GM21447 (cell line): ENCODE data around the gene BABAM2.
"Not testable (repeated sequence)": the region's sequence is repeated elsewhere in the genome, so short reads cannot be mapped to it uniquely, and the experiment has no call there.

ENCODE experiments used
- ATAC-seq: cut with Tn5 transposase; IDR thresholded peaks from one replicate; pipeline ENCODE4 v1.9.1; 2021; ENCODE audit not compliant: unreplicated experiment

BABAM2 gene

DNA sequence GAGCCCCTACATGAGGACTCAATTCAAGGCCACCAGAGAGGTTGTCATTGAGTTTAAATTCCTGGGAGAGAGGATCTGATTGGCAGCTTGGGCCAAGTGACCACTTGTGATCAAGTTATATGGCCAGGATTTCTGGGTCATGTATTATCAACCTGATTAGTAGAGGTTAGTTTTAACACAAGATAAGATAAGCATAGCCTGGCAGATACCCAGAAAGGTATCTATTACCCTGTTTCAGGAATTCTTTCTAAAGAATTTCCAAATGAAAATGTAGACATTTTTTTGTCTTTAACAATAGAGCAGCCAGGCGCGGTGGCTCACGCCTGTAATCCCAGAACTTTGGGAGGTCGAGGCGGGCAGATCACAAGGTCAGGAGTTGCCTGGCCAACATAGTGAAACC is 50.5 kb downstream of the BABAM2 start:
- no peak for ATAC-seq

DNA sequence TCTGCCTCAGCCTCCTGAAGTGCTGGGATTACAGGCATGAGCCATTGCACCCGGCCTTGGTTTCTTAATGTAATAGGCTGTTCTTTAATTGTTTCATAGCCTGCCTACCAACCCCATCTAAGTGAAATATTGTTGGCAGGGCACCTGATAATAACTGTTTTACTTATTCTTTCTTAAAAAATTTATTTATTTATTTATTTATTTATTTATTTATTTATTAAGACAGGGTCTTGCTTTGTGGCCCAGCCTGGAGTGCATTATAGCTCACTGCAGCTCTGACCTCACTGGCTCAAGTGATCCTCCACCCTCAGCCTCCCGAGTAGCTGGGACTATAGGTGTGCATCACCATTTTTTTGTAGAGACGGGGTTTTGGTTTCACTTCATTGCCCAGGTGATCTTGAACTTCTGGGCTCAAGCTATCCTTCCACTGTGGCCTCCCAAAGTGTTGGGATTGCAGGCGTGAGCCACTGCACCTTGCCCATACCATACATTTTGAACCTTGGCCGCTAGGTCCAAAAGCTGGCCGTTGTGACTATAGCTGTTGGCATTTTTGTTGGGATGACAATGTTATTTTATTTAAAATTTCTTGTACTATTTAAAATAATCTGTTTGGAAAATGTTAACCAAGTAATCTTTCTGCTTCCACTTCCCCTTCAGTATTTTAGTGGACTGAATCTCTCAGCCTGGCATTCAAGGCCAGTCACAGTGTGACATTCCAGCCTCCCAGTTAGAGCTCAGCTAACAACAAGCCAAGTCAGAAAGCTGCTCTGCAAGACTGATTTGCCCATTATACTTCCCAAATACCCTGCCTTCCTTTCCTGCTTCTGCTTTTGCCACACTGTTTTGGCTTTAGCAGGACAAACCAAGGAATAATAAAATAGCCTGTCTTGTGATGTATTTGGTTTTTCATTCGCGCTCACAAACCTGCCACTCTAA is 52.4 kb downstream of the BABAM2 start:
- ATAC-seq: no peak

DNA sequence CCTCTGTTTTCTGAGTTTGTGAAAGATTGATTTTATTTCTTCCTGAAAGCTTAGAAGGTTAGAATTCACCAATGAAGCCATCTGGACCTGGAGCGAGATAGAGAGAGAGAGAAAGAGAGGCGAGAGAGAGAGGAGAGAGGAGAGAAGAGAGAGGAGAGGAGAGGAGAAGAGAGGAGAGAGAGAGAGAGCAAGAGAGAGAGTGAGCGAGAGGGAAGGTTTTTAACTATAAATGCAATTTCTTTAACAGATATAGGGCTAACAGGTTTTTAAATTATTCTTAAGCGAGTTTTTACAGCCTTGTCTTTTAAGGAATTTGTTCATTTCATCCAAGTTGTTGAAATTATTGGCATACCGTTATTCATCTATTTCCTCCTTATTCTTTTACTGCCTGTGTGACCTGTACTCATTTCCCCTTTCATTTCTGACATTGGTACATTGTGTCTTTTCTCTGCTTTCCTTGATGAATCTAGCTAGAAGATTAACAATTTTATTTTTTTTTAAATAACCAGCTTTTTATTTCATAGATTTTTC is 56.1 kb downstream of the BABAM2 start:
- ATAC-seq: no peak

DNA sequence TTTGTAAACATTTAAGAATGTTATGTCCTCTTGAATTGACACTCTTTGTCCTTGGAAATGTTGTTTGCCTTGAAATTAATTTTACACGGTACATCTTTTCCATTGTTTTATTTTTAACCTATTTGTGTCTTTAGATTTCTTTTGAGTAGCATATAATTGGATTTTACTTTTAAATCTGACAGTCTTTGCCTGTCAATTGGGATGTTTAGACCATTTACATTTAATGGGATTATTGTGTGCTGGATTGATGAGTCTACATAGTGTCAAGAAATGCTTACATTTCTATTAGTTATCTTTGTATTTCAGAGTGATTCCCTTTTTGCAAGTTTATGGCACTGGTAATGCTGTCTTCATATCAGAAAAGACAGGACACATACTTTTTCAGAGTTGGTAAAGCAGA is 61.5 kb downstream of the BABAM2 start:
- no peak for ATAC-seq

DNA sequence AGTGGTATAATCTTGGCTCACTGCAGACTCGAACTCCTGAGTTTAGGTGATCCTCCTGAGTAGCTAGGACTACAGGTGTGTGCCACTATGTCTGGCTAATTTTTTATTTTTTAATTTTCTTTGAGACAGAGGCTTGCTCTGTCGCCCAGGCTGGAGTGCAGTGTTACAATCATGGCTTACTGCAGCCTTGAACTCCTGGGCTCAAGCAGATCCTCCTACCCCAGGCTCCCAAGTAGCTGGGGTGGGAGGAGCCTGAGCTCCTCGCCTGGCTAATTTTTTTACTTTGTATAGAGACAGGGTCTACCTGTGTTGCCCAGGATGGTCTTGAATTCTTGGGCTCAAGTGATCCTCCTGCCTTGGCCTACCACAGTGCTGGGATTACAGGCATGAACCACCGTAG is 62.5 kb downstream of the BABAM2 start:
- ATAC-seq: no peak

DNA sequence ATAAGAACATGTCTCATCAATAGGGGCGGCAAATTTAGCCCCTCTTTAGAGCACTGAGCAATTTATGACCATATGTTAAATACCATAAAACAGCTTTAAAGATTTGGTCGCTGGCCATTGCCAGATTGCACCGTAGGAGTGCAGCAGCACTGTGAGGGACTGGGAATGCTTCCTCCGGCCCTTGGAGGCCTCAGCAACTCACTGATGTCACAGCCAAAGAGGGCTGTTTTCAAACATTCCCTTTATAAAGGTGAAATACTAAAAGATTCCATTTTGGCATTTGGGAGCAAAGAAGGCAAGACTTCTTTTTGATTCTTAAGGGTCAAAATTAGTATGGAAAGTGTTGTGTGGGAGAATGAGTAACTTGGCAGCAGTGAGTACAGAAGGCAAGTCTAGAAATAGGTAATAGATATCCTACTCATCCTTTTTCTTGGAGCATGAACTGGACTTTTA is 63.7 kb downstream of the BABAM2 start:
- ATAC-seq: no peak

DNA sequence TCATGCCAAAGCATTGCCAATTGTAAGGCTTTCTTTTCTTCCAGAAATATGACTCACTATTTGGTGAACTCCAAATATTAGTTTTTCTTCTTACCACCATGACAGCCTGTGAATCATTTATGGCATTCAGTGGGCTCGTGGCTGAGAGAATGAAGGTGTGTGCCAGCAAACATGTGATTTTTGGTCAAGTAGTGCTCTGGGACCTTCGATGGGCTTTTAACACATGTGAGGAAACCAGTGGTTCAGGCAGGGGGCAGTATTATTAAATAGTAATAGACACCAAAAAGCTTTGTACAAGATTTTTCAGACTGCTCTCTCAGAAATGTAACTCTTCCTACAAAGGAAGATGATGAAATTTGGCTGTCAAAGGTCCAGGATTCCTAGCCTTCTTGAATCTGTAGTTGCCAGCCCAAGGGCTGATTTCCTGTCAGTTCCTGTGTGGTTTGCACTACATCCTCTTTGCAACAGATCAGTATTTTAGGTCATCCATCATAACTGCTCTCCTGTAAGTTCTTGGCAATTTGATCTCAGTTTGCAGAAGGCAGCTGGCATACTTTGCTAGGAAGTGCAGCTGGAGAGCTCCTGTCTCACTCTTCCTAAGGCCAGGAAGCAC is 64.3 kb downstream of the BABAM2 start:
- no peak for ATAC-seq

DNA sequence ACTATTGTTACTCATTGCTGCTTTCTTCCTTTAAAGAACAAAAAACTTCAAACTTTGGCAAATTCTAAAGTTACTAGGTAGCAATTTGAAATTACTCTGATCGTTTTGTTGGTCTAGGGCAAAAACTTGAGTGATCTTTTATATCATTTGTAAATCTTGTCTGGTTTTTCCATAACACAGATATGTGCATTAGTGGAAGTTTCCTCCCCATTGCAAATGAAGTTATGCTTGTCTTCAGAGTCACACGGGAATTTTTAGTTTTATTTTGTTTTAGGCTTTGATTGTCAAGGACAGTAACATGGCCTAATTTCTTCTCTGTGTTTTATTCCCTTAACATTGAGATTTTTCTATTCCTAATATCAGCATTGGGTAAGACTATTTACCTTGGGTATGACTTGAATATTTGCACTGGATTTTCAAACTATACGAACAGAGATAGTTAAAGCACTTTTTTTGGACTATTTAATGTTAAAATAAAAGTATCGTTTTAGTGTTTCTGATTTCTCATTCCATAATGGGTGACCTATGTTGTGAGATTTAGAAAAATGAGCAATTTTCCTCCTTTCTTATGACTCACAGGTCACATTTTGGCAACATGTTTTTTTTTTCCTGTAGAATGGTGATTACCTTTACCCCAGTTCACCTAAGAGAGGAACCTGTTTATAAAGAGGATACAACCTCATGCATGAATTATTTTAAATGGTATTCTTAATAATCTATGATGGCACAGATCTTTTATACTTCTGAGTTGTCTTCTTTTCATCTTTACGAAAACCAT is 65.0 kb downstream of the BABAM2 start:
- ATAC-seq: no peak

DNA sequence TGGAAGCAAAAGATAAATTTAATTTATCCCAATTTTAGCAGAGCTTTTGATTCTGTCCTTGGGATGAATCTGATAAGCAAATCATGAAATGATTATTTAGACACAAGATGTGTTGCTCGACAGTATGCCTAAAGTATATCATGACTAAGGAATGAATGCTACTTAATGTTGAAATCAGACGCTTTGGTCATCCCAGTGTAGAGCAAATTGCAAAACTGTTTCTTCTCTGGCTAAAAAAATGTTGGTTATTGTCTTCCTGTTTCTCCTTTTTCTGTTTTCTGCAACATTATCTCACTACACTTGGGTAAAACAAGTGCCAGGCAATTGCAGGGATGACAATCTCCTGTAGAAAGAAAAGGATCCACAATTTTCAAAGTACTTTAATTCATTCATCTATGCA is 66.4 kb downstream of the BABAM2 start:
- ATAC-seq: no peak

DNA sequence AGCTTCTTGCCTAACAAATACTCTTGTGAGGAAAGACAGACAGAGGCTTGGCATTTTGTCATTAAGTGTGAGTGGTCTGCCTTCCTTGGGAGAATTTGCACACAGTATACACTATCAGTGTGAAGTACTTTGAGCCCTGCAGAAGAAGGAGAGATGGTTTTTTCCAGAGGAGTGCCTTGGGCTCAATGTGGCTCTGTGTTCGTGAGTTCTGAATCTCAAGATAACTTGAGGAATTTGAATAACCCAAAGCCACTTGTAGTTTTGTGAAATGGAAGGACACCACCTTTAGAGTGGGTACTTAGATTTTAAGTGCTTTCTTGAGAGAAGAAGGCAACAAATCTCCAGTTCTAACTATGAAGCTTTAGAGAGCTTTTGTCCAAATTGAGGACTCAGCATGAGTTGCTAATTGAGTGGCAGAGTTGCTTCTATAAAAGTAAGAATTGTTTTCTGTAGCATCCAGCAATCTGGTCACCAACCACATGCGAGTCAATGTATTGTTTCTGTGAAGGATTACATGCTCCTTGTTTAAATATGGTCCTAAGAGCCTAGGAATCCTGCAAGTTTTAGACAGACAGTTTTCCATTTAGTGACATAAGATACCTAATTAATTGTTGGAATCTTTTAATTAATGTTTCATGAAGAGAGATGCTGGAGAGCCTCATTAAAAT is 68.3 kb downstream of the BABAM2 start:
- ATAC-seq: no peak

DNA sequence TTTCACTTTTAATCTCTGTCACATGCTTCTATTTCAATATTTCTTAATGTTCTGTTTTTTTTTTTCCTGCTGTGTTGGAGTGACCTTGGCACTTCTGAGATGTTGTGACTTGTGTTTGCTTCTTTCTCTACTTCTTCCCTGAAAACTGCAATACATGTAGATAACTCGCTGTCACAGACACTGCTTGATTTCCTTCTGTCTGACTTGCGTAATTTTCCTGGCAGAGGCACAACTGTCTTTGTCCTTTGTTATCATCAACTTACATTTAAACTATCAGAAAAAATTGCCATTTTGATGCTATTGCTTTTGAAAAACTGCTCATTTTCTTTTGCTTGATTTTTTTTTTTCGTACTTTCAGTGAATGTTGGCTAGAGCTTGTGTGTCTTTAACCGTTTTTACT is 69.0 kb downstream of the BABAM2 start:
- ATAC-seq: no peak

DNA sequence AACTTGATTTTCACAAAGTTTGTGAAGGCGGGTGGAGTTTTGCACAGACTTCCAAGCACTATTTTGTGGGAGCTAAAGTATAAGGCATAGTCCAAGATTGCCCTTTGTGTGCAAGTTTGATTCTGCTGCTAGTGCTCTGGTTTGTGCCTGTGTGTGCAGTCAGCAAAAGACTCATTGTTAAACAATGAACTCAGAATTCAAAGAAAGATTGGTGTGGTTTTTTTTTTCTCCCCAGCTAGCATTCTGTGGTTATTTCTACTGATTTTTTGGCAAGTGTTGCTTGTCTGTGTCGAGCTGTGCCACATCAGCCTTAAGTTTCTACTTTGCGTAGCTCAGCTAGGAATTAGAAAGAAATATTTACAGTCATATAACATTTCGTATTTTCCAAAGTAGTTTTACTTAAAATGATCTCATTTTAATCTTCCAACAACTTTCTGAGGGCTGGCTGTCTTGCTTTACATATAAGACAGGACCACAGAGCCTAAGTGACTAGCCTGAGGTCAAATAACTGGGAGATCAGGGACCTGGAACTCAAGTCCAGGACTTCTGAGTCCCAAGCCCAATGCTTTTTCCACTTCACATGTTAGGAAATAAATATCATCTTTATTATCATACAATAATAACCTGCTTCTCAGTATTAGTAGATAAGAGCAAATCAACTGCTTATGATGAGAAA is 69.8 kb downstream of the BABAM2 start:
- no peak for ATAC-seq

DNA sequence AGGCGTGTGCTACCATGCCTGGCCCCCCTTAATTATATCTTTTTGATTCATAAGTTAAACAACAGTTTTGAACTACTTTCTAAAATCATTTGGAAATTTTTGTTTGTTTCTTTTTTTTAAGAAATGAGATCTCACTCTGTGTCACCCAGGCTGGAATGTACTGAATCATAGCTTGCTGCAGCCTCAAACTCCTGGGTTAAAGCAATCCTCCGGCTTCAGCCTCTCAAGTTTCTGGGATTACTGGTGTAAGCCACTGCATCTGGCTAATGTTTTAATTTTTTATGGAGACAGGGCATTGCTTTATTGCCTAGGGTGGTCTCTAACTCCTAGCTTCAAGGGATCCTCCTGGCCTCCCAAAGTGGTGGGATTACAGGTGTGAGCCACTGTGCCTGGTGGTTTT is 71.5 kb downstream of the BABAM2 start:
- ATAC-seq: no peak

DNA sequence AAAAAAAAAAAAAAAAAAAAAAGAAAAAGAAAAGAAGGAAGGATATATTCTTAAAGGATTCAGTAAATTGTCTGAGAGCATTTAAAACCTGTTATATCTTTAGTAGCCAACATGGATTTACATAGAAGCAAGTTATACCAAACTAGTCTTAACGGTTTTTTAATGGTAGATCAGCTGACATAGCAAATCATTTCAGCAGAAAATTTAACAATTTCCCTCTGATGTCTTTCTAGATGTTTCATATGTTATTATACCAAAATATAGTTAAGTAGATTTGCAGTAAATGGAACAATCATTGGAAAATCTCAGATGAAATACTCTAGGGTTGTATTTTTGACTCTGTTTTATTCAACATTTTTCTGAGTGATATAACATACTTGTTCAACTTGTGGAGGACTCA is 72.9 kb downstream of the BABAM2 start:
- no peak for ATAC-seq

DNA sequence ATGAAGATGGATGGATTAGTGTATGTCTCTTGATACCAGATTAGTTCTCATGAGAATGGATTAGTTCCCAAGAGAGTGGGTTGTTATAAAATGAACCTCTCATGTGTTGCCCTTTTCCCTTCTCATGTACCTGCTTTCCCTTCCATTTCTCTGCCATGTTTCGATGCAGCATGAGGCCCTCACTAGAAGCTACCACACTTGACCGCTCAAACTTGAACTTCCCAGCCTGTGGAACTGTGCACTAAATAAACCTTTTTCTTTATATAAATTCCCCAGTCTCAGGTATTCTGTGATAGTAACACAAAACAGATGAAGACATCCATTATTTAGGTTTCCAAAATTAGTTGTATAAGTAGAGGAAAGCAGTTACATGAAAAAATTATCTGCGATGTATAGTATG is 73.5 kb downstream of the BABAM2 start:
- ATAC-seq: no peak

DNA sequence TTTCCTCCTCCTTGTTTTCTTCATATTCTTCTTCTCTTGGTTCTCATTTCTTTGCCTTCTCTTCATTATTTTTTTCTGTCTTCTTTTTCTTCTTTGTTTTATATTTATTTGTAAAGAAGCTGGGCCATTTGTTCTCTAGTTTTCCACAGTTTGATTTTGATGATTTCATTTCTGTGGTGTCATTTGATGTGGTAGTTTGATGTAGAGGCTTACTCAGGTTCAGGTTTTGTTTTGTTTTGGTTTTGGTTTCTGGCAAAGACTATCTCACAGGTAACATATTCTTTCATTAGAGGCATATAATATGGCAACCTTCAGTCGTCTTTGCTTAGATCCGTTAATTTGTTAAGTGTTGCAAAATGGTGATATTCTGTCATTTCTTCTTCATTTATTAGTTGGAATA is 75.3 kb downstream of the BABAM2 start:
- ATAC-seq: no peak

DNA sequence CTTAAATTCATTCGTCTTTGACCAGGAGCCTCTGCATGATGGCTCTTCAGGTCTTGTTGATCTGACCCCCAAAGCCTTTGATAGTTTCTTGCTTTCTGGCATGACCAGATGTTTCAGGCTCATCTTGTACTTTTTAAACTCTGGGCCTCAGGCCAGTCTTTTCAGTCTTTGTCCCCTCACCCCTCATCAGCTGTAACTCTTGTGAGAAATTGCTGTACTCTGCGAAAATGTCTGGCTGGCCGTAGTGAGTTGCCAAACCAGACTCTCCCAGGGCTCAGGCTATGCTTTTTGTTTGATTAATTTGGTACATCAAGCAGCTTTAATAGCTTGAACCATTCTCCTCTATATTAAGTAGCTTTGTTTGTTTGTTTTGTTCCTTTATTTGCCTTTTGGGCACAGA is 75.9 kb downstream of the BABAM2 start:
- no peak for ATAC-seq

DNA sequence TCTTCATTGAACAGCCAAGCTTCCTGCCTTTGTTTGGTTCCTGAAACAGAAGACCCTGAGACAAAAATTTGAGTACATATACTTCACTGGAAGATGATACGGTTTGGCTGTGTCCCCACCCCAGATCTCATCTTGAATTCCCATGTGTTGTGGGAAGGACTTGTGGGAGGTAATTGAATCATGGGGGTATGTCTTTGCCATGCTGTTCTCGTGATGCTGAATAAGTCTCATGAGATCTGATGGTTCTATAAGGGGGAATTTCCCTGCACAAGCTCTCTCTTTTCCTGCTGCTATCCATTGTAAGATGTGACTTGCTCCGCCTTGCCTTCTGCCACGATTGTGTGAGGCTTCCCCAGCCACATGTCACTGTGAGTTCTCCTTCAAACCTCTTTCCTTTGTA is 76.5 kb downstream of the BABAM2 start:
- no peak for ATAC-seq

DNA sequence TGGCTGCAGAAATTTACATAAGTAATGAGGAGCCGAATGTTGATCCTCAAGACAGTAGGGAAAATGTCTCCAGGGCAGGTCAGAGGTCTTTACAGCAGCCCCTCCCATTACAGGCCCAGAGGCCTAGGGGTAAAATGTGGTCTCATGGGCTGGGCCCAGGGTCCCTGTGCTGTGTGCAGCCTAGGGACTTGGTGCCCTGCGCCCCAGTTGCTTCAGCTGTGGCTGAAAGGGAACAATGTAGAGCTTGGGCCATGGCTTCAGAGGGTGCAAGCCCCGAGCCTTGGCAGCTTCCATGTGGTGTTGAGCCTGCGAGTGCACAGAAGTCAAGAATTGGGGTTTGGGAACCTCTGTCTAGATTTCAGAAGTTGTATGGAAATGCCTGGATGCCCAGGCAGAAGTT is 77.5 kb downstream of the BABAM2 start:
- ATAC-seq: not testable (repeated sequence)

DNA sequence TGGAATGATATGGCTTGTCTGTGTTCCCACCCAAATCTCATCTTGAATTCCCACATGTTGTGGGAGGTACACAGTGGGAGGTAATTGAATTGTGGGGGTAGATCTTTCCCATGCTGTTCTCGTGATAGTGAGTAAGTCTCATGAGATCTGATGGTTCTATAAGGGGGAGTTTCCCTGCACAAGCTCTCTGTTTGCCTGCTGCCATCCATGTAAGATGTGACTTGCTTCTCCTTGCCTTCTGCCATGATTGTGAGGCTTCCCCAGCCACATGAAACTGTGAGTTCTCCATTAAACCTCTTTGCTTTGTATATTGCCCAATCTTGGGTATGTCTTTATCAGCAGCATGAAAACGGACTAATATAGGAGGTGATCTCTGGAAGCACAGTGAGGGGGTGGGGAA is 78.4 kb downstream of the BABAM2 start:
- ATAC-seq: not testable (repeated sequence)
